Endodermal cell (in vitro differentiated cells): ENCODE measurements around the gene GALNT7. TPM values are rescaled to one million over a fixed set of nuclear protein-coding genes. Genes with fewer than 3 reads are reported as not detected.

Experiments
- DNase-seq: peaks from one replicate; pipeline ENCODE4 v3.0.0-alpha.2; 2017
- H3K27ac ChIP-seq: 2 replicates; pipeline ENCODE4 v1.5.1; 2013; ENCODE audit warnings: mild to moderate bottlenecking, low read depth, low read length, moderate library complexity
- H3K27me3 ChIP-seq: 2 replicates; pipeline ENCODE4 v1.6.1; 2013; ENCODE audit warnings: mild to moderate bottlenecking, low read length, moderate library complexity; ENCODE audit not compliant: insufficient read depth, control insufficient read depth, poor library complexity, severe bottlenecking
- H3K36me3 ChIP-seq: 2 replicates; pipeline ENCODE4 v1.7.0; 2013; ENCODE audit warnings: mild to moderate bottlenecking, low read length, moderate library complexity; ENCODE audit not compliant: control insufficient read depth, insufficient read depth
- H3K4me1 ChIP-seq: one replicate; pipeline ENCODE4 v1.7.0; 2013; ENCODE audit warnings: low read length; ENCODE audit not compliant: control insufficient read depth, insufficient read depth
- H3K4me3 ChIP-seq: 2 replicates; pipeline ENCODE4 v1.5.1; 2013; ENCODE audit warnings: mild to moderate bottlenecking, low read length, moderate library complexity
- H3K9ac ChIP-seq: 2 replicates; pipeline ENCODE4 v1.6.1; 2013; ENCODE audit warnings: mild to moderate bottlenecking, low read length, moderate library complexity; ENCODE audit not compliant: poor library complexity, severe bottlenecking; ENCODE audit errors: extremely low read depth
- H3K9me3 ChIP-seq: 2 replicates; pipeline ENCODE4 v1.6.1; 2013; ENCODE audit warnings: mild to moderate bottlenecking, low read length, moderate library complexity; ENCODE audit not compliant: control insufficient read depth
- H3K27ac Mint-ChIP-seq: 2 replicates; pipeline ENCODE4 v1.8.0; 2020; ENCODE audit warnings: mixed read lengths
- H3K27me3 Mint-ChIP-seq: 2 replicates; pipeline ENCODE4 v1.8.0; 2021; ENCODE audit warnings: mild to moderate bottlenecking, mixed read lengths; ENCODE audit not compliant: insufficient read depth
- H3K36me3 Mint-ChIP-seq: 2 replicates; pipeline ENCODE4 v1.8.0; 2020; ENCODE audit warnings: low read depth, mixed read lengths
- H3K4me1 Mint-ChIP-seq: 2 replicates; pipeline ENCODE4 v1.8.0; 2020; ENCODE audit warnings: mixed read lengths
- H3K4me3 Mint-ChIP-seq: 2 replicates; pipeline ENCODE4 v1.8.0; 2020; ENCODE audit warnings: mild to moderate bottlenecking, moderate library complexity, mixed read lengths
- H3K9me3 Mint-ChIP-seq: 2 replicates; pipeline ENCODE4 v1.8.0; 2020; ENCODE audit warnings: mild to moderate bottlenecking, mixed read lengths
- WGBS, 2 experiments: methylation state at CpG; one replicate each; pipeline versions ENCODE4 v1.1.5 to v1.1.7; 2013; ENCODE audit warnings: missing lambda C conversion rate in 2 of 2, mixed read lengths in 1 of 2; ENCODE audit not compliant: insufficient coverage in 1 of 2, insufficient read length in 1 of 2; 5-methylcytosine and 5-hydroxymethylcytosine counted together
- total RNA-seq, 2 donors: library from RNA; stranded (reverse); fragmentation: NEBNext Ultra II Directional in 1 of 2; extraction: Animal tissue kit (Norgen Biotek cat#: 25700) in 1 of 2; gene quantifications; 2 replicates in 1 of 2; 3 replicates in 1 of 2; pipeline ENCODE4 v1.2.1, GENCODE V29; 2021
- TF ChIP-seq, protein P1 (sequence below): fragments of 200-600 bp; sonication (generic); conservative IDR thresholded peaks from 2 replicates; pipeline ENCODE4 v1.5.0; 2021; ENCODE audit warnings: antibody characterized with exemption, mild to moderate bottlenecking

The GALNT7 gene
- total RNA-seq, 2 donors from 2014 or later = 66.1 to 72.1 TPM

DNA sequence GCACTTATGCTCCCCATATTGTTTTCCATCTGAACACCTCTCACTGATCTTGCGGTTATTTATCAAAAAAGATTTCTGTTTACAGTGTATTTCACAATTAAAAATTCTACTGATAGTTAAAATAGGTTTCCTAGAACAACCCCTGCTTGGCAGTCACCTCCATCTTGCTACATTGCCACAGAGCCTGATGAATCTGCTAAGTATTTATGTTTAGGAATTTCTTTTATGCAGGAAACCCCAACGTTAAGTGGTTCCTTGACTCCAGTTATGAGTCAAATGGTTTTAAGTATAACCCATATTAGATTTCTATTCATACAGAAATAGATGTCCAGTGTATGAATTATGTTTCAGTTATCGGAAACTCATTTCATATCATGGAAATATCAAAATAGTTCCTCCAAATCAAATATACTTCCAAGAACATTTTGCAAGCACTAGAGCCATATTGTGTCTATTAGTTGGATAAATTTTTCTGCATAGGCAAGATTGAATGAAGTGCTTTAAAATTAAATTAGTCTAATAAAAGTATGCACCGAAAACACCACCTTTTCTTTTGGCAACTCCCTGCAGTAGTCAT is 20.6 kb downstream of the GALNT7 start:
- TF ChIP-seq, protein P1, sequence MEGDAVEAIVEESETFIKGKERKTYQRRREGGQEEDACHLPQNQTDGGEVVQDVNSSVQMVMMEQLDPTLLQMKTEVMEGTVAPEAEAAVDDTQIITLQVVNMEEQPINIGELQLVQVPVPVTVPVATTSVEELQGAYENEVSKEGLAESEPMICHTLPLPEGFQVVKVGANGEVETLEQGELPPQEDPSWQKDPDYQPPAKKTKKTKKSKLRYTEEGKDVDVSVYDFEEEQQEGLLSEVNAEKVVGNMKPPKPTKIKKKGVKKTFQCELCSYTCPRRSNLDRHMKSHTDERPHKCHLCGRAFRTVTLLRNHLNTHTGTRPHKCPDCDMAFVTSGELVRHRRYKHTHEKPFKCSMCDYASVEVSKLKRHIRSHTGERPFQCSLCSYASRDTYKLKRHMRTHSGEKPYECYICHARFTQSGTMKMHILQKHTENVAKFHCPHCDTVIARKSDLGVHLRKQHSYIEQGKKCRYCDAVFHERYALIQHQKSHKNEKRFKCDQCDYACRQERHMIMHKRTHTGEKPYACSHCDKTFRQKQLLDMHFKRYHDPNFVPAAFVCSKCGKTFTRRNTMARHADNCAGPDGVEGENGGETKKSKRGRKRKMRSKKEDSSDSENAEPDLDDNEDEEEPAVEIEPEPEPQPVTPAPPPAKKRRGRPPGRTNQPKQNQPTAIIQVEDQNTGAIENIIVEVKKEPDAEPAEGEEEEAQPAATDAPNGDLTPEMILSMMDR = no peak
- Mint-ChIP-seq H3K36me3 (peaks cover 4% of the 10 kb centered on the region), H3K4me3 (no peak overlapping the region), H3K9me3 (peaks cover 2% of the 10 kb centered on the region), H3K27ac (no peak overlapping the region), H3K4me1 (peaks cover 12% of the 10 kb centered on the region), H3K27me3 (no peaks in the 10 kb centered on the region)
- H3K9ac ChIP-seq = no peak overlapping the region
- H3K36me3 ChIP-seq = no peaks in the 10 kb centered on the region
- no peak for DNase-seq
- no peak overlapping the region for H3K4me3 ChIP-seq
- no peak overlapping the region for H3K27ac ChIP-seq
- no peaks in the 10 kb centered on the region for H3K27me3 ChIP-seq
- H3K4me1 ChIP-seq = peaks cover 2% of the 10 kb centered on the region
- no peaks in the 10 kb centered on the region for H3K9me3 ChIP-seq
- 100% methylated on average over 4 of the region's 4 CpGs; no CpG with 5 or more reads in 1 of the 2 experiments for WGBS, 2 experiments

DNA sequence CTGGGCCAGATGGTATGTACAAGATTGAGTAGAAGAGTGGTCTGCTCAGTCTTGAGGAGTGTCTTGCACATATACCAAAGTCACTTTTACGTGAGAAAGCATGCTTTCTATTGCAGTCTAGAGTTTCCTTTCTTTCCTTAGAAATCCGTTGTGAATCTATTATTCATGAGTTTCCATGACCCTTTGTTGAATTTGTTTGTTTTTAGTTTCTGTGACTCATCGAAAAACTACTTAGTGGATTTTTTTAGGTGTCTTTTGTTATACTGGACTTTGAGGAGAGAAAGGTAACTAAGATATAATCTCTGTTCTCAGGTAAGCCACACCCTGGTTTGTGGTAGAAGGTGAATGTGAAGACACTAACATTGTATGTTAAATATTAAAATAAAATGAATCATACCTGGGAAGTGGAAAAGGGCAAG is 23.0 kb downstream of the GALNT7 start:
- Histone ChIP-seq H3K4me3 (no peak overlapping the region), H3K27me3 (no peaks in the 10 kb centered on the region), H3K4me1 (peaks cover 7% of the 10 kb centered on the region), H3K36me3 (no peaks in the 10 kb centered on the region), H3K9ac (no peak overlapping the region), H3K9me3 (no peaks in the 10 kb centered on the region), H3K27ac (no peak overlapping the region)
- WGBS, 2 experiments = 67 to 80% methylated on average over 2 to 3 of the region's 3 CpGs
- Mint-ChIP-seq H3K9me3 (no peaks in the 10 kb centered on the region), H3K4me1 (peaks cover 24% of the 10 kb centered on the region), H3K4me3 (no peak overlapping the region), H3K27me3 (no peaks in the 10 kb centered on the region), H3K36me3 (no peaks in the 10 kb centered on the region), H3K27ac (peak overlapping the region; percentile 10)
- TF ChIP-seq, protein P1 = no peak
- DNase-seq = no peak

DNA sequence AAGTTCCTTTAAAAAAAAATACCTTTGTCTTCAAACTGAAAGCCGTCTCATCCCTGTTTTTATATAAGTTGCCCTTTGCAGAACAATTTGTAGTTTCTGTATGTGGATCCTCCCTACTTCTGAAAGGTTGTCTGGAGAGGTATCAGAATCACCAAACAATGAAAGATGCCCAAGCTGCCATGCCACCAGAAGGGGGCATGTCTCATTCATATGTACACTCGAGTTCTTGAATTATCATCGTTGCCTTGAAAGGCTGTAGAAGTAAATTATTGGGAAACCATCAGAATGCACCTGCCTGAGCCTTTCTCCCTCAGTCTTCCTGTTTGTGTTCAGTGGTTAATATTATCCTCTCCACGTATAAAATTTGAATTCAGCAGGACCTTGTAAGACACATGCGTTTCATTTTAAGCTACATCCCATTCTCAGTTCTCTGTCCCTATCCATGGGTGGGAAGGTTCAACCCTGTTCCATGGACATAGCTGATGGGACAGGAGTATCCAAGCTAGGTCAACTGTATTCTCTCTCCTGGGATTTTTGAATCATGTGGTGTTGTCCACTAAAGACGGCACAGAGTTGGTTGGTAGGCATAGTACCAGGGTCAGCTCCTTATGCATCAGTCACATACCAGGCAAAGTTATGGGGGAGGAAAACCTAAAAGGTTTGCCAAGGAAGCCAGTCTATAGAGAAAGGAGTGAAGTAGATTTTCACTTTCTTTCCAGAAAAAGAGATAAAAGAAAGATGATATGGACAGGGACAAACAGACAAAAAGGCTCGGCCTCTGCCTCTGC is 24.0 kb downstream of the GALNT7 start:
- TF ChIP-seq, protein P1 = peak; percentile 45
- WGBS, 2 experiments = 94 to 96% methylated on average over 5 to 7 of the region's 7 CpGs
- Histone ChIP-seq H3K4me3 (no peak overlapping the region), H3K36me3 (no peaks in the 10 kb centered on the region), H3K4me1 (peaks cover 7% of the 10 kb centered on the region), H3K27ac (no peak overlapping the region), H3K27me3 (no peaks in the 10 kb centered on the region), H3K9ac (no peak overlapping the region), H3K9me3 (no peaks in the 10 kb centered on the region)
- H3K36me3 Mint-ChIP-seq = no peaks in the 10 kb centered on the region
- no peak overlapping the region for H3K4me3 Mint-ChIP-seq
- no peaks in the 10 kb centered on the region for H3K9me3 Mint-ChIP-seq
- DNase-seq = no peak
- H3K27me3 Mint-ChIP-seq = no peaks in the 10 kb centered on the region
- peaks cover 24% of the 10 kb centered on the region for H3K4me1 Mint-ChIP-seq
- no peak overlapping the region for H3K27ac Mint-ChIP-seq
